A549 (cell line): ENCODE results near the gene GRK2.

Source experiments
- BHLHE40 ChIP-seq: IDR thresholded peaks from 2 replicates; pipeline ENCODE4 v1.6.1; 2012; ENCODE audit warnings: low read depth, low read length, inconsistent platforms
- CEBPB ChIP-seq, 2 experiments: fragments of >200 bp in 1 of 2; sonication (Bioruptor Twin) in 1 of 2; formaldehyde crosslinking in 1 of 2; IDR thresholded peaks; 2 replicates each; pipeline ENCODE4 v1.6.1; 2012 to 2016
- CTCF ChIP-seq: fragments of >200 bp; sonication (Bioruptor Twin); formaldehyde crosslinking; IDR thresholded peaks from 3 replicates; pipeline ENCODE4 v1.5.1; 2016
- ESRRA ChIP-seq: fragments of 150-350 bp; IDR thresholded peaks from 2 replicates; pipeline ENCODE4 v1.6.1; 2014; ENCODE audit warnings: mild to moderate bottlenecking, low read length, borderline replicate concordance
- HDAC2 ChIP-seq: fragments of 200-600 bp; sonication (generic); IDR thresholded peaks from 2 replicates; pipeline ENCODE4 v1.6.1; 2016
- NR3C1 ChIP-seq: fragments of >200 bp; sonication (Bioruptor Twin); formaldehyde crosslinking; IDR thresholded peaks from 3 replicates; pipeline ENCODE4 v1.6.1; 2017
- POLR2A ChIP-seq: IDR thresholded peaks from 2 replicates; pipeline ENCODE4 v1.6.1; 2012; ENCODE audit warnings: mild to moderate bottlenecking, low read length

- TF ChIP-seq CTCF (no peak), CEBPB (IDR thresholded peaks at IDR 0.05) (no peak), NR3C1 (no peak), ESRRA (no peak), POLR2A (no peak), HDAC2 (no peak), BHLHE40 (no peak)
These were observed 33.4 kb downstream of the GRK2 start for GRCh38 chr11:67299471-67300191.
